ENCODE data around the gene GDI1. TPM values are rescaled to one million over a fixed set of nuclear protein-coding genes. Genes with fewer than 3 reads are reported as not detected.

GDI1 gene
- total RNA-seq, 3 donors from 2014 or later: 94.0 to 105 (median 97.3) TPM

- H3K9me3 ChIP-seq: no peaks in the 10 kb centered on the region
- intact Hi-C loops (cut with DNase I; ENCODE audit: low total_unique reads): no loop called here
- peaks cover 0 to 18% of the 10 kb centered on the region in 2 donors for H3K27me3 ChIP-seq
- H3K4me3 ChIP-seq: no peak overlapping the region
- peak overlapping the region; percentile 50 to 55 for H3K27ac ChIP-seq
- no peak for TF ChIP-seq POLR2A (IDR thresholded peaks at IDR 0.05)
- TF ChIP-seq CTCF (IDR thresholded peaks at IDR 0.05): no peak
- no peak for TF ChIP-seq POLR2AphosphoS5 (IDR thresholded peaks at IDR 0.05)
- no peaks in the 10 kb centered on the region for H3K4me1 ChIP-seq
- H3K36me3 ChIP-seq: no peaks in the 10 kb centered on the region
- no peak for DNase-seq (ENCODE audit: low spot score in 2 of 2)
These were observed 34.9 kb upstream of the GDI1 start for GRCh38 chrX:154401918-154402621.

GRCh38 chrX:154402622-154403127, 34.3 kb upstream of the GDI1 start:
- no peak for DNase-seq (ENCODE audit: low spot score in 2 of 2)
- TF ChIP-seq CTCF (IDR thresholded peaks at IDR 0.05) (no peak), POLR2A (IDR thresholded peaks at IDR 0.05) (no peak), POLR2AphosphoS5 (IDR thresholded peaks at IDR 0.05) (no peak)
- intact Hi-C loops (cut with DNase I; ENCODE audit: low total_unique reads): no loop called here
- Histone ChIP-seq H3K4me3 (no peak overlapping the region), H3K27me3 (peaks cover 0 to 18% of the 10 kb centered on the region in 2 donors), H3K27ac (peak overlapping the region; percentile 50 to 55), H3K36me3 (no peaks in the 10 kb centered on the region), H3K9me3 (no peaks in the 10 kb centered on the region), H3K4me1 (no peaks in the 10 kb centered on the region)

- intact Hi-C loops (cut with DNase I; ENCODE audit: low total_unique reads): no loop called here
- Histone ChIP-seq H3K36me3 (no peaks in the 10 kb centered on the region), H3K27me3 (peaks cover 0 to 20% of the 10 kb centered on the region in 2 donors), H3K9me3 (no peaks in the 10 kb centered on the region), H3K27ac (peak overlapping the region in 1 of 2 donors; percentile 55), H3K4me1 (no peaks in the 10 kb centered on the region), H3K4me3 (no peak overlapping the region)
- no peak for DNase-seq (ENCODE audit: low spot score in 2 of 2)
- TF ChIP-seq POLR2A (IDR thresholded peaks at IDR 0.05) (no peak), CTCF (IDR thresholded peaks at IDR 0.05) (no peak), POLR2AphosphoS5 (IDR thresholded peaks at IDR 0.05) (no peak)
These were observed 33.8 kb upstream of the GDI1 start for GRCh38 chrX:154403192-154403591.

- intact Hi-C loops (cut with DNase I; ENCODE audit: low total_unique reads): no loop called here
These were observed 33.1 kb upstream of the GDI1 start for GRCh38 chrX:154403858-154404257.

More at GRCh38 chrX:154403858-154404257, 33.1 kb upstream of the GDI1 start:
- TF ChIP-seq POLR2A (IDR thresholded peaks at IDR 0.05) (no peak), CTCF (IDR thresholded peaks at IDR 0.05) (no peak), POLR2AphosphoS5 (IDR thresholded peaks at IDR 0.05) (no peak)
- Histone ChIP-seq H3K27ac (no peak overlapping the region), H3K4me3 (no peak overlapping the region), H3K9me3 (no peaks in the 10 kb centered on the region), H3K4me1 (no peaks in the 10 kb centered on the region), H3K36me3 (no peaks in the 10 kb centered on the region), H3K27me3 (peaks cover 0 to 27% of the 10 kb centered on the region in 2 donors)
- no peak for DNase-seq (ENCODE audit: low spot score in 2 of 2)

All from breast epithelium (tissue), 4 donors.